ENCODE data around the gene SARDH. TPM values are rescaled to one million over a fixed set of nuclear protein-coding genes. Genes with fewer than 3 reads are reported as not detected.

SARDH gene
- polyA plus RNA-seq, 1 donor from 2014 or later, result not detected

DNA sequence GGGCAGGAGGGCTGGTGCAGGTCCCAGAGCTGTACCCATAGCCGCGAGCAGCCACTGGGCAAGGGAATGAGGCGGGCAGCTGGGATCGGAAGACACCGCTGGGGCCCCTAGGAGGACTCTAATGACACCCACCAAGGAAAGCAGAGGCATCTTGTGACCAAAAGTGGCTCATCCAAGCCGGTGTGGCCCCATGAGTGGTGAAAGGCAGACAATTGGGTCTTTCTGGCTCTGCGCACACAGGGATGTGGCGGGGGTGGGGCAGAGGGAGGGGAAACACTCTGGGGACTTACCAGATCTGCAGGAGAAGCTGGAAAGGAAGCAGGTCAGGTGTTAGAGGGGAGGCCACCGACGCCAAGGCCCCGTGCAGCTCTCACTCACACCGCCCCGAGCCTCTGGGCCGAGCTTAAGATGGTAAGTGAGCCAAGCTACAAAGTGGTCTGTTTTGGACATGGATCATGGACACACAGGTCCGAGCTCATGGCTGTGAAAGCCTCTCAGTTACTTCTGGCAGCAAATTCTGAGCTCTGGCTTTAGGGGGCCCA lies 42.3 kb upstream of the SARDH start:
- Histone ChIP-seq H3K4me2 (ENCODE audit: low read length) (no peak overlapping the region), H3K4me3 (ENCODE audit: low read length) (no peak overlapping the region), H3K27ac (ENCODE audit: low read length) (no peak overlapping the region), H3K9me2 (ENCODE audit: insufficient read depth, low read length) (no peaks in the 10 kb centered on the region), H3K27me3 (ENCODE audit: insufficient read depth, low read depth, low read length) (no peaks in the 10 kb centered on the region), H3K36me3 (ENCODE audit: insufficient read depth, low read length) (no peaks in the 10 kb centered on the region), H2AFZ (ENCODE audit: low read depth, low read length) (no peak overlapping the region), H3K9ac (ENCODE audit: low read length) (no peak overlapping the region), H3K79me2 (replicated peaks; ENCODE audit: insufficient read depth, low read length) (no peaks in the 10 kb centered on the region), H3F3A (ENCODE audit: insufficient read depth, low read length, poor library complexity, severe bottlenecking) (no peaks in the 10 kb centered on the region), H4K20me1 (ENCODE audit: insufficient read depth) (no peaks in the 10 kb centered on the region), H3K9me3 (ENCODE audit: low read length) (no peaks in the 10 kb centered on the region)
- no peak for TF ChIP-seq REST (IDR thresholded peaks at IDR 0.05; ENCODE audit: borderline replicate concordance)
- TF ChIP-seq RAD21 (conservative IDR thresholded peaks at IDR 0.05), result no peak
- no peak for TF ChIP-seq POLR2AphosphoS5 (IDR thresholded peaks at IDR 0.05)
- no peak for TF ChIP-seq EZH2 (IDR thresholded peaks at IDR 0.05; ENCODE audit: borderline replicate concordance, insufficient read depth, low read length, poor library complexity, severe bottlenecking)
- no peak for TF ChIP-seq TAF1 (IDR thresholded peaks at IDR 0.05; ENCODE audit: low read depth)
- no peak for TF ChIP-seq MXI1 (conservative IDR thresholded peaks at IDR 0.05; ENCODE audit: poor library complexity, severe bottlenecking)
- TF ChIP-seq, protein P1, sequence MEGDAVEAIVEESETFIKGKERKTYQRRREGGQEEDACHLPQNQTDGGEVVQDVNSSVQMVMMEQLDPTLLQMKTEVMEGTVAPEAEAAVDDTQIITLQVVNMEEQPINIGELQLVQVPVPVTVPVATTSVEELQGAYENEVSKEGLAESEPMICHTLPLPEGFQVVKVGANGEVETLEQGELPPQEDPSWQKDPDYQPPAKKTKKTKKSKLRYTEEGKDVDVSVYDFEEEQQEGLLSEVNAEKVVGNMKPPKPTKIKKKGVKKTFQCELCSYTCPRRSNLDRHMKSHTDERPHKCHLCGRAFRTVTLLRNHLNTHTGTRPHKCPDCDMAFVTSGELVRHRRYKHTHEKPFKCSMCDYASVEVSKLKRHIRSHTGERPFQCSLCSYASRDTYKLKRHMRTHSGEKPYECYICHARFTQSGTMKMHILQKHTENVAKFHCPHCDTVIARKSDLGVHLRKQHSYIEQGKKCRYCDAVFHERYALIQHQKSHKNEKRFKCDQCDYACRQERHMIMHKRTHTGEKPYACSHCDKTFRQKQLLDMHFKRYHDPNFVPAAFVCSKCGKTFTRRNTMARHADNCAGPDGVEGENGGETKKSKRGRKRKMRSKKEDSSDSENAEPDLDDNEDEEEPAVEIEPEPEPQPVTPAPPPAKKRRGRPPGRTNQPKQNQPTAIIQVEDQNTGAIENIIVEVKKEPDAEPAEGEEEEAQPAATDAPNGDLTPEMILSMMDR (IDR thresholded peaks at IDR 0.05; ENCODE audit: poor library complexity, severe bottlenecking), result no peak
- no peak for TF ChIP-seq SMC3 (conservative IDR thresholded peaks at IDR 0.05; ENCODE audit: poor library complexity)
- no peak for TF ChIP-seq EP300 (conservative IDR thresholded peaks at IDR 0.05; ENCODE audit: poor library complexity, severe bottlenecking)

GRCh38 chr9:133779516-133780403 lies 41.6 kb upstream of the SARDH start:
- no peaks in the 10 kb centered on the region for H3K9me3 ChIP-seq (ENCODE audit: low read length)
- no peaks in the 10 kb centered on the region for H3K27me3 ChIP-seq (ENCODE audit: insufficient read depth, low read depth, low read length)
- no peak overlapping the region for H3K9ac ChIP-seq (ENCODE audit: low read length)
- no peaks in the 10 kb centered on the region for H3K36me3 ChIP-seq (ENCODE audit: insufficient read depth, low read length)
- no peaks in the 10 kb centered on the region for H3K79me2 ChIP-seq (replicated peaks; ENCODE audit: insufficient read depth, low read length)
- no peaks in the 10 kb centered on the region for H3K9me2 ChIP-seq (ENCODE audit: insufficient read depth, low read length)
- no peaks in the 10 kb centered on the region for H3F3A ChIP-seq (ENCODE audit: insufficient read depth, low read length, poor library complexity, severe bottlenecking)
- TF ChIP-seq TAF1 (IDR thresholded peaks at IDR 0.05; ENCODE audit: low read depth), result no peak
- TF ChIP-seq REST (IDR thresholded peaks at IDR 0.05; ENCODE audit: borderline replicate concordance), result no peak
- TF ChIP-seq RAD21 (conservative IDR thresholded peaks at IDR 0.05), result no peak
- TF ChIP-seq MXI1 (conservative IDR thresholded peaks at IDR 0.05; ENCODE audit: poor library complexity, severe bottlenecking), result no peak
- TF ChIP-seq SMC3 (conservative IDR thresholded peaks at IDR 0.05; ENCODE audit: poor library complexity), result no peak
- TF ChIP-seq, protein P1 (IDR thresholded peaks at IDR 0.05; ENCODE audit: poor library complexity, severe bottlenecking), result no peak
- no peak for TF ChIP-seq EP300 (conservative IDR thresholded peaks at IDR 0.05; ENCODE audit: poor library complexity, severe bottlenecking)
- no peak for TF ChIP-seq POLR2AphosphoS5 (IDR thresholded peaks at IDR 0.05)
- TF ChIP-seq EZH2 (IDR thresholded peaks at IDR 0.05; ENCODE audit: borderline replicate concordance, insufficient read depth, low read length, poor library complexity, severe bottlenecking), result no peak
- no peaks in the 10 kb centered on the region for H4K20me1 ChIP-seq (ENCODE audit: insufficient read depth)
- H3K27ac ChIP-seq (ENCODE audit: low read length), result no peak overlapping the region
- no peak overlapping the region for H2AFZ ChIP-seq (ENCODE audit: low read depth, low read length)
- H3K4me2 ChIP-seq (ENCODE audit: low read length), result no peak overlapping the region
- no peak overlapping the region for H3K4me3 ChIP-seq (ENCODE audit: low read length)

All from neural cell (in vitro differentiated cells).